ENCODE results near the gene HSF5.
"Not testable (repeated sequence)": the region's sequence is repeated elsewhere in the genome, so short reads cannot be mapped to it uniquely, and the experiment has no call there.

HSF5 gene

DNA sequence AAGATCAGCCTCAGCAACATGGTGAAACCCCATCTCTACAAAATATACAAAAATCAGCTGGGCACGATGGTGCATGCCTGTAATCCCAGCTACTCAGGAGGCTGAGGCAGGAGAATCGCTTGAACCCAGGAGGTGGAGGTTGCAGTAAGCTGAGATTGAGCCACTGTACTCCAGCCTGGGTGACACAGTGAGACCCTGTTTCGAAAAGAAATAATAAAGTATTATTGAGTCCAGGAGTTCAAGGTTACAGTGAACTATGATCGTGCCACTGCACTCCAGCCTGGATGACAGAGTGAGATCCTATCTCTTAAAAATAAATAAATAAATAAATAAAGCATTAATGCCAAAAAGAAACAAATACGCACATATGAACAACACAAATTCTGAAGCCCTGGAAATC is 6.4 kb downstream of the HSF5 start:
- DNase-seq (ENCODE audit: low spot score) = not testable (repeated sequence)

DNA sequence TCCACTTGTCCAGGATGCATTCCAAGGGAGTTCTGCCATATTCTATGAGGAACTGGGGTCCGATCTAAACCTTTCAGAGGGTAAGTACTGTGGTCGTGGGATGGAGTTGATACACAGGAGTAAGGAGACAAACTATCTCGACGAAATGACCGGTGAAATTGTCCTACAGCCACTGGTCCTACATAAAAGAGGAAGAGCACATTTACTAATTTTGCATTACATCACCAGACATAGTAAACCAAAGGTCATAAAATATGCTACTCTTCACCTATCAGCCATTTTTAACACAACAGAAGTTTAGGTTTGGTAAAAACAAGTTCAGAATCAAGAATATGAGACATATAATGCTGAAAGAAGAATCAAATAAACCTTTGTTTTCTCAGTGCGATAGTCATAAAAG is 8.1 kb downstream of the HSF5 start:
- no peak for DNase-seq (ENCODE audit: low spot score)

DNA sequence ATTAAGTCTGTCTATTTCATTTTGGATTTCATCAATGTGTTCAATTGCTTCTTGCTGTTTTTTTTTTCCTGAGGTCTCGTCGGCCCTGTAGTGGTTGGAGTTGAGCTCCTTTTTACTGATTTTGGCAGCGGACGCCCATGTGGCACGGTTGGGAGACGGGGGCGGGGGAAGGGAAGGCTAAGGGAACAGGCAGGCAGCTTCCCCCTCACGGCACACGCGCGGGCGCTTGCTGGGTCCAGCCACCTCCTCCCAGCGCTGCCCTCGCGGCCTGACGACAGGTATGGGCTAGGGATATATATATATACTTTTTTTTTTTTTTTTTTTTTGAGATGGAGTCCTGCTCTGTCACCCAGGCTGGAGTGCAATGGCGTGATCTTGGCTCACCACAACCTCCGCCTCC is 11.4 kb downstream of the HSF5 start:
- no peak for DNase-seq (ENCODE audit: low spot score)

DNA sequence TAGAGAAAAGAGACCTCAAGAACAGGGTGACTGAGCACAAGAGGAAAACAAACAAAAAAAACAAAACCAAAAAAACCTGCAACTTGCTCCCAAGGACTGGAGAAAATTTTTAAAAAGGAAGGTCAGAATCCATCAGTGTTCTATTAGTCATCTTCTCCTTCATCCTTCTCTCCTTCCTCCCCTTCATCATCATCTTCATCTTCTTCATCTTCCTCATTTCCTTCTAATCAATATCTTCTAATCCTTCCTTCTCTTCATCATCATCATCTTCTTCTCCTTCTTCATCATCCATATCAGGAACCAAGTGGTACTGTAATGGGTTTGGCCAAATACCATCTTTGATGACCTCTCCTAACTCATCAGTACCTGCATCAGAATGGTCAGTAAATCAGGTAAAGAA is 12.2 kb downstream of the HSF5 start:
- DNase-seq (ENCODE audit: low spot score) = no peak

DNA sequence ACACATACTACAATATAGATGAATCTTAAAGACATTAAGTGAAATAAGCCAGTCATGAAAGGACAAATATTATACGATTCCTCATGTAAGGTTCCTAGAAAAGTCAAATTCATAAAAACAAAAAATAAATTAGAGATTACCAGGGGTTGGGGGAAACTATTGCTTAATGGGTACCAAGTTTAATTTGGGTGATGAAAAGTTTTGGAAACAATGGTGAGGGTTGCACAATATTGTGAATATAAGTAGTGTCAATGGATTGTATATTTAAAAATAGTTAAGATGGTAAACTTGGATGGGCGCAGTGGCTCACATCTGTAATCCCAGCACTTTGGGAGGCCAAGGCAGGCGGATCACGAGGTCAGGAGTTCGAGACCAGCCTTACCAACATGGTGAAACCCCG is 17.9 kb downstream of the HSF5 start:
- DNase-seq (ENCODE audit: low spot score) = no peak

DNA sequence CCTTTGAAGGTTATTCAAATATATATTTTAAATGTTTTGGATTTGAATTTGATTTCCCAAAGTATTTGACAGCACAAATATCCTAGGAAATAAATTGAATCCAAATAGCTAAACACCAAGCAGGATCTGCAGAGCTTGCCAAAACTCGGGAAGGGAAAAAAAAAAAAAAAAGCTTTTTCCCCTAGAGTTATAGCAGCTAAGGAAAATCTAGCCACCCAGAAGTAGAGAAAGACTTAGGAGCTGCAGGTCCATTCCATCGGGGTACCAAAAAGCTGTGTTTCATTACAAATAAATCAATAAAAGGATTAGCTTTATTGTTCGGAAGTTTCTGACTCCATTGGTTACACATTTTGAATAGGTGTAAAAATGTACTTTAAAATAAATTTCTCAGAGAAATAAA is 19.3 kb downstream of the HSF5 start:
- no peak for DNase-seq (ENCODE audit: low spot score)

DNA sequence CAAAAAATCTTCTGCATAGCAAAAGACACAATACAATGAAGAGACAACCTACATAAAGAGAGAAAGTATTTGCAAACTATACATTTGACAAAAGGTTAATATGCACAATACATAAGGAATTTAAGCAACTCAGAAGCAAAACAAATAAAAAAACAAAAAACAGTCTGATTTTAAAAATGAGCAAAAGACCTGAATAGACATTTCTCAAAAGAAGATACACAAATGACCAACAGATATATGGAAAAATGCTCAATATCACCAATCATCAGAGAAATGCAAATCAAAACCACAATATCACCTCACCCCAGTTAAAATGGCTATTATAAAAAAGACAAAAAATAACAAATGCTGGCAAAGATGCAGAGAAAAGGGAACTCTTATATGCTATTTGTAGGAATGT is 32.7 kb downstream of the HSF5 start:
- DNase-seq (ENCODE audit: low spot score) = no peak

DNA sequence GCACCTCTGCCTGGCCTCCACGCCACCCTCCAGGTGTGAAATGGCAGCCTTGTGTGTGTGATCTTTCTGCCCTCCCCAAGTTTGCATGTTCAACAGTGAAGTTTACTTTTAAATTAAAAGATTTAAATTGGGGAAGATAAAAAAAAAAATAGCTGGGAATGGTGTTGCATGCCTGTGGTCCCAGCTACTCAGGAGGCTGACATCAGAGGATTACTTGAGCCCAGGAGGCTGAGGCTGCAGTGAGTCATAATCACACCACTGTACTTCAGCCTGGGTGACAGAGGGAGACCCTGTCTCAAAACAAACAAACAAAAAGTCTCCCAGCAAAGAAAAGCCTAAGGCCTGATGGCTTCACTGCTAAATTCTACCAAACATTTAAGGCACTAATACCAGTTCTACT is 35.5 kb downstream of the HSF5 start:
- peak; percentile 42 for DNase-seq (ENCODE audit: low spot score)

DNA sequence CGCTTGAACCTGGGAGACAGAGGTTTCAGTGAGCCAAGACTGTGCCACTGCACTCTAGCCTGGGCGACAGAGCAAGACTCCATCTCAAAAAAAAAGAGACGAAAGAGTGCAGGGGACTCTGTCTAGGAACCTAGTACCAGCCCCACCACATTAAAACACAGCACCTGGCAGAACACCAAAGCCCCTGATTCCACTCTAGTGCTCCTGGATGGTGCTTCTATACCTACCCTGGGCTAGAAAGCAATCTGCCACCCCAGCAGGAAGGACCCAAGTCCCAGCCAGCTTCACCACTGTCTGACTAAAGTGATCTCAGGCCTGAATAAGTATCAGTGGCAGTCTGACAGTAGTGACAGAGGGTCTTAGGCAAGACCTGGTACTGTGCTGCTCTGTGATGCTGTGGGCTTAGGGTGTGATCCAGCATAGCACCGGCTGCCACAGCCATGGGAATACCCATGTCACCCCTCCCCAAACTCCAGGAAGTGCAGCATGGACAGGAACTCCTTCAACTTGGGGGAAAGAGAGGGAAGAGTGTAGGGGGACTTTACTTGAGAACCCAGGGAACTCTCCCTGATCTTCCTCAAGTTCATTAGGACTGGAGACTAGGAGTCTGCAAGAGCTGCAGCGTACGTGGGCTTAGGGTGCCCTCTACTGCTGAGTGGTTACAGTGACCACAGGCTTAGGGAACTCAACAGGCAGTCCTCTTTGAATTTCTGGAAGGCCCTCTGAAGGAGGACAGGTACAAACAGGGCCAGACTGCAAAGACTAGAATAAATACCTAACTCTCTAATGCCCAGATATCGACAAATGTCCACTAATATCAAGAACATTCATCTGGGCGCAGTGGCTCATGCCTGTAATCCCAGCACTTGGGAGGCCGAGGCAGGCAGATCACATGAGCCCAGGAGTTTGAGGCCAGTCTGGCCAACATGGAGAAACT is 40.9 kb downstream of the HSF5 start:
- DNase-seq (ENCODE audit: low spot score) = peak; percentile 83

DNA sequence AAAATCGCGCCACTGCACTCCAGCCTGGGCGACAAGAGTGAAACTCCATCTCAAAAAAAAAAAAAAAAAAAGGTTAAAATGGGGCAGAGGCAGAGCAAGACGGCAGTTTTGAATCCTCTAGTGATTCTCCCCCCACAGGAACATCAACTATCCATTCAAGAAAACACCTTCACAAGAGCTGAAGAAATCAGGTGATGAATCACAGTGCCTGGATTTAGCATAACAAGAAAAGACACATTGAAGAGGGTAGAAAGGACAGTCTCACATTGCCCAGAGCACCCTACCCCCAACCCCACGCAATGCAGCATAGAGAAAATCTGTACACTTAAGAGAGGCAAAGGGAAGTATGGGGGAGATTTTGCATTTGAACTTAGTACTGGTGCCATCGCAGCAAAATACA is 42.1 kb downstream of the HSF5 start:
- no peak for DNase-seq (ENCODE audit: low spot score)

DNA sequence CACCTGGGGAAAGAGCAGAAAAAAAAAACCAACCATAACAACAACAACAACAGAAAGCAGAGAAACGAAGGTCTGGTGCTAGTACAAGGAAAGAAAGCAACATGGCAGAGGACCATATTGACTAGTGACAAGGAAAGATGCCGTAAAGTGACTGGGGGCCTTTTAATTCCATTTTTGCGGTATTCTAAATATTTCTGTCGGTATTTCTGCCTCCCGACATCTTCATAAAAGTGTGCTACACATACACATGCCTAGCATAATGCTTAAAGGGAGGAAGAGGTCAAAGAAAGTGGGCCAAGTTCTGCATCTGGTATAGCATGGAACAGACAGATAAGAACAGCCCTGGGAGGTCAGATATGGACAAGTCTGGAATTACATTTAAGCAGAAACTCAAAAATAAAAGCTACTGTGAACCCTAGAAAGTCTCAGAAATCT is 51.4 kb downstream of the HSF5 start:
- DNase-seq (ENCODE audit: low spot score) = no peak

DNA sequence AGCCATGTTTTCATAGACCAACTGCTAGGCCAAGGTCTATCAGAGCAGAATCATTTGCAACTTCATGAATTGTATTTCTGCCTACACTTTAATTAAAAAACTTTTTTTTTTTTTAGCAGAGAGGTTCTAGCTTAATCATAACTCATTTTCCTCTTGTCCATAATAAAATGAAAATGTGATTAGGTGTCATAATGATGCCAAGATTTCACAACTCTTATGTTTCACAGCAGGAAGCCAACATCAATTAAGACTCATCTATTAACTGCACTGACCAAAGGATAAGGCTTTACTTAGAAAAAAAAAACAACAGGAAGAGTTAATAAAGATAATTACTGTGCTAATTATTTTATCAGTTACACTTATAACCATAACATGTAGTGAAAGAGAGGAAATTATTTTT is 52.0 kb downstream of the HSF5 start:
- DNase-seq (ENCODE audit: low spot score) = no peak

DNA sequence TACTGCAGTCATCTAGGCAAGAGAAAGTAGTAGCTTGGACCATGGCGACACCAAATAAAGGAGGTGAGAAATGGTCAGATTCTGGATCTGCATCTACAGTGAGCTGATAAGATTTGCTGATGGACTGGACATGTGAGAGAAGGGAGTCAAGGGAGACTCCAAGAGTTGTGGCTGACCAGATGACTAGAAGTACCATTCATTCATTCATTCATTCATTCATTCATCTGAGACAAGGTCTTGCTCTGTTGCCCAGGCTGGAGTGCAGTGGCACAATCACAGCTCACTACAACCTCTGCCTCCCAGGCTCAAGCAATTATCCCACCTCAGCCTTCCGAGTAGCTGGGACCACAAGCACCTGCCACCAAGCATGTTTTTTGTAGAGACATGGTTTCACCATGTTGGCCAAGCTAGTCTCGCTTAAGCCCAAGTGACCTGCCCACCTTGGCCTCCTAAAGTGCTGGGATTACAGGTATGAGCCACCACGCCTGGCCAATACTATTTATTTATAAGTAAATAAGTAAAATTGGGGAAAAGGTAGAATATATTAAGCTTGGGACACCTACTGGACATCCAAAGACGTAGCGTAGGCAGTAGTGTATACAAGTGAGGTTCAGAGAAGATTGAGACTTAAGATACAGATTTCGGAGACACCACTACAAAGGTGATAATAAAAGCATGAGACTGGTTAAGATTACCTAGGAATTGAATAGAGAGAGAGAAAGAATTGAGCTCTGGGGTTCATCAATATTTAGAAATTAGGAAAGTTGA is 55.2 kb downstream of the HSF5 start:
- no peak for DNase-seq (ENCODE audit: low spot score)

DNA sequence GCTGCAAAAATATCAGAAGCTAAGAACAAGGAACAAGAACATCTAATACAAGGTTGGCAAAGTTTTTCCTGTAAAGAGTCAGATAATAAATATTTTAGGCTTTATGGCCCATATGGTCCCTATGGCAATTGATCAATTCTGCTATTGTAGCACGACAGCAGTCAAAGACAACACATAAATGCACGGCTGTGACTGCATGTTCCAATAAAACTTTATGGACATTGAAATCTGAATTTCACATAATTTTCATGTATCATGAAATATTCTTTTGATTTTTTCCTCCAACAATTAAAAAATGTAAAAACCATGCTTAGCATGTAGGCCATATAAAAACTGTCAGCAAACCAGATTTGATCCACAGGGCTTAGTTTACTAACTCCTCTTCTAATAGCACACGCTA is 60.4 kb downstream of the HSF5 start:
- DNase-seq (ENCODE audit: low spot score) = no peak

DNA sequence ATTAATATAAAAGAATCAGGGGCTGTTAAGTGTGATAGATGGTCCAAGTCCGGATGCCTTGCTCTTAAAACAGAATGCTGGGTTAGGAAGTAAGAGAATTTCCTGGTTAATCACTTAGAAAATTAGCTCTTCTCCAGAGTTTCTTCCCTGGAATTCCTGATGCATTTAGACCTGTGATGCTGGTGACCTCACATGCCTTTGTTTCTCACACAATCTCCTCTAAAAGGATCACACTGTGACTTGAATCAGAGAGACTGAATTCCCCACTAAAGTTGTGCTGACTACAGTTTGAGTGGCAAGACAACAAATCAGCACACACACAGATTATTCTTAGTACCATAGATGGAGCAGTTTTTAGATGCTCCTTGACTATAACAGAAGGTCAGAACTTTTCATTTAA is 66.5 kb downstream of the HSF5 start:
- DNase-seq (ENCODE audit: low spot score) = no peak

DNA sequence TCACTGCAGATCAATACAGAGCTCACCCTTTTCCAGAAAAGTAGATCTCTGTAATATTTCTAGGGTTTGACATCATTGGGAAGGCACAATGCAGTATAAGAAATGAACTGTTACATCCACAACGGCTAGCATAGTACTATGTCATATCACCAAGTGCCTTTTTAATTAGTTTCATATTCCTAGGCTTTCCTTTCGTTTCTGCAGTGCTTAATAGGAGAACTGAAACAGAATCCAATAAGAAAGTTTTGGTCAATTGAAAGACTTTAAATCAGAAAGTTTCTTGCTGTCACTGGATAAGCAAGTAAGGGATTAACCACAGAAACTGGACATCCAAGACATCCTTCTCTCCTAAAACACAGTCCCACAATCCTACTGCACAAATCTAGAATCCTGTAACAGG is 67.4 kb downstream of the HSF5 start:
- DNase-seq (ENCODE audit: low spot score) = no peak

DNA sequence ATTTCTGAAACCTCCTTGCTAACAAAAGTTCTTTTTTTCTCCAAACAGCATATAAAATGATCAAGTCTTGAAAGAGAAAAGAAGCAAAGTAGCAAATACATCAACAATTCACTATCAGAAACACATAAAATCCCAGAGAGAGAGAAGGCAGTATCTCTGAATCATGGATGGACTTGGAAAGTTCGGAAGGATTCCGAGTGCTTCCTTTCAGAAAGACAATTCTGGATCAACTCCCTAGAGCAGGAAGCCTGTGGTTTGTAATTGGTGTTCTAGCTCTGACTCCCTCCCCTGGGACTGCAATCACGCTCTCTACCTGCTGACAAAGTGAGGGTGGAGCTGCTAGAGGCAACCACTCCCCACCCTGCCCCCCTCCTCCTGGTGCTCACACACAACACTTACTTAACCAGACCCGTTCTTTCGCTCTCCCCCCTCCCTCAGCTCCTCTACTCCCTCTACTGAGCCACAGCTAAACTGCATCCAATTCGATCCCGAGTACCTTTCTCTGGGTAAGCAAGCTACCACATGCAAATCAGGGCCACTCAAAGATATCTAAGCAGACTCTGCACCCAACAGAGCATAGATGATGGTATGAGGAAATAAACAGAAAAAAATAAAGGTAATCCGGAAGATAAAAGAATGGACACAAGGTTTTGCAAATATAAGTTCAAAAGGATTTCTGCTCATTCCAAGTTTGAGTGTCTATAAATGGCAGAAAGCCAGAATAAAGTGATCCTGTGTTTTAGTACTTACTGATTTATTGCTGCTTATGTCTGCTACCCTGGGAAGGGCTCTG is 70.7 kb downstream of the HSF5 start, which contains the start of gene RNF43:
TSS of gene RNF43 (minus strand) at position 235 of the 793 bp plus-strand sequence. CDS start 1,957 bp downstream, outside the sequence.
- DNase-seq (ENCODE audit: low spot score) = peak; percentile 98

DNA sequence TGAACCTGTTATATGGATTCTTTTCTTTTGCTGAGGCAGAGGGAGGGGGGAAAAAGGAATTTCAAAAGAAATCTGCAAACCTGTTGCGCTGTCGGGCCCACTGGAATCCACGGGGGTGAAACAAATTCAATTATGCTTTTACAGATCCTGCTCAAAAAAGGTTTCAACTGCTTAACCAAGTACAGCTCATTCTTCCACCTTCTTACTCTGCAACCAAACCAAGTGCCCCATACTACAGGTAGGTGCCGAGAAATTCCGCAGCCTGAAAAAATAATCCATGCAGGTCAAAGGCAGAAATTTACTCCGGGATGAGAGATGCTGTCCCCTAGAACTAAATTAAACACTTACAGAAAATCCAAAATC is 71.3 kb downstream of the HSF5 start:
- DNase-seq (ENCODE audit: low spot score) = no peak

DNA sequence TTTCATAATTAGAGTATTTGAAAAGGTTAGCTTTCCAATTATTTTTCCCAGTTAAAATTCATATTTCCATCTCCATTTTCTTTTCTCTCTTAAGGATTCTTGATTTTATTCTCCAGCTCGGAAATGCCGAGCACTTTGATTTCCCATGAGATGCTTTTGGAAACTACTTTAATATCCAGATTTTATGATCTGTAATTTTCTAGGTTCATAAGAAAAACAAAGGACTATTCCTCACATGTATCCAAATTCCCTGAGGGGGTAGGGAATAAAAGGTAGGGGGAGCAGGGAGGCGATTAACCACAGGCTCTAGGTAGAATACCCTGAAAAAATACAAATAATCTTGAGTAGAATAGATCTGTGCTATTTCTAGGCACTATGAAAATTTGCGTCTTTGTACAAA is 71.8 kb downstream of the HSF5 start:
- DNase-seq (ENCODE audit: low spot score) = no peak

DNA sequence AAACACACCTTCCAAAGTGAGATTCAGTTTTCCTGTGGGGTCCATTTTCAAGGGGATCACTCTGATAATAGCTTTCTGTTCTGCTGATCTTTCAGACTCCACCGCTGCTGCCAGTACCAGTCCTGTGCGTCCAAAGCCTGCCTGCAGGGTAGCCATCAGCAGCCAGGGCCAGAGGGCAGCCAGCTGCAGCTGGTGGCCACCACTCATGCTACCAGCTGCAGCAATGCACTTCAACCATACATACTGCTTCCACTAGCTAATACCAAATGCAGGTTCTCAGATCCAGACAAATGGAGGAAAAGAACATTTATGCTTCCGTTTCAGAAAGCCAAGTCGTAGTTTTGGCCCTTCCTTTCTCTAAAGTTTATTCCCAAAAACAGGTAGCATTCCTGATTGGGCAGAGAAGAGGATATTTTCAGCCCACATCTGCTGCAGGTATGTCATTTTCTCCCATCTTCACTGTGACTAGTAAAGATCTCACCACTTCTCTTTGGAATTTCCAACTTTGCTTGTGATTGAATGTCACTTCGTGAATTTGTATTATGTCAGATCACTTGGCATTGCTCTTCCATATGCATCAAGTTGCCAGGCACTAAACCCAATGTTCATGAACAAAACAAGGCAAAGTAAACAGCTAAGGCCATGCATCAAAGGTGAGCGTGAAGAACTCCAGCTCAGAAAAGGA is 72.7 kb downstream of the HSF5 start:
- DNase-seq (ENCODE audit: low spot score) = peak; percentile 43

DNA sequence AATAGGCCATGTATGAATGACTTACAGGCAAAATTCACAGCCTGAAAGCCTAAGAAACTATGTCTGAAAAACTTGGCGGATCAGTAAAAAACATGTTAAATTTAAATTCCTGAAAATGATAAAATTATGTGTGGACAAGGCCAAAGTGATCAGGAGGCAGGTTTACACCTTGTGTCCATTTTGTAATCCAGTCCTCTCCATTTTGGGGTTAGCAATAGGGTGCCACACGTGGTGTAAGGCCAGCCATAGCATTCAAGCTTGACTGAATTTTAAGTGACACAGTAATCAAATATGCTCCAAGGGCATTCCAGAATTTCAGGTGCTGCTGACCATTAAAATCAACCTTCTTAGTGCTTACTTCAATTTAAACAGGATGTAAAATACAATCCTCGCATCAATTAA is 73.6 kb downstream of the HSF5 start:
- peak; percentile 71 for DNase-seq (ENCODE audit: low spot score)

DNA sequence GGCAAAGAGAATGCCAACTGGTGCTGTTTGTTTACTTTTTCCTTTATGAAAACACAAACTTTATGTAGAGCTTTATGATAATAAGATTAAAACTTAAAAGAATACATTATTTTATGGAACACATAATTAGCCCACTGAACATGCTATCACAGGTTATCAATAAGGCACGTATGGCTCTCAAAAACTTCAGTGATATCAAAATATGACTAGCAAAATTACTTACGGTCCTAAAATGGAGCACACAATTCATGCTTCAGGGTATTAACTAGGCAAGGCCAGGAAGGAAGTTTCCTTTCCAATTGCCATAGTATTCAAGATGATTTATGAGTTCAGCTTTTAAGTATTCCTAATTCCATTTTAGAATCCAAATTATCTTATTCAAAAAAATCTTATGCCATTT is 74.5 kb downstream of the HSF5 start:
- no peak for DNase-seq (ENCODE audit: low spot score)

Measured in kidney tubule cell (primary cell).